Tibial nerve (tissue), 4 donors: ENCODE results near the gene BHLHE40.

Experiments used
- EP300 ChIP-seq, 2 donors: sonication (generic); formaldehyde crosslinking; IDR thresholded peaks; one replicate each; pipeline ENCODE4 v1.6.1; 2017; ENCODE audit warnings: antibody characterized with exemption in 2 of 2, mild to moderate bottlenecking in 1 of 2
- POLR2A ChIP-seq, 2 donors: fragments of 450-650 bp; IDR thresholded peaks; one replicate each; pipeline ENCODE4 v1.6.1; 2017; ENCODE audit warnings: antibody characterized with exemption in 2 of 2, mild to moderate bottlenecking in 2 of 2, moderate library complexity in 2 of 2
- TF ChIP-seq, protein P1 (sequence below), 5 experiments: fragments of 200-600 bp in 3 of 5; fragments of 450-650 bp in 2 of 5; sonication (generic) in 3 of 5; IDR thresholded peaks; one replicate each; pipeline ENCODE4 v1.5.1; 2016 to 2019; ENCODE audit warnings: antibody characterized with exemption in 5 of 5, mild to moderate bottlenecking in 3 of 5, moderate library complexity in 2 of 5

DNA sequence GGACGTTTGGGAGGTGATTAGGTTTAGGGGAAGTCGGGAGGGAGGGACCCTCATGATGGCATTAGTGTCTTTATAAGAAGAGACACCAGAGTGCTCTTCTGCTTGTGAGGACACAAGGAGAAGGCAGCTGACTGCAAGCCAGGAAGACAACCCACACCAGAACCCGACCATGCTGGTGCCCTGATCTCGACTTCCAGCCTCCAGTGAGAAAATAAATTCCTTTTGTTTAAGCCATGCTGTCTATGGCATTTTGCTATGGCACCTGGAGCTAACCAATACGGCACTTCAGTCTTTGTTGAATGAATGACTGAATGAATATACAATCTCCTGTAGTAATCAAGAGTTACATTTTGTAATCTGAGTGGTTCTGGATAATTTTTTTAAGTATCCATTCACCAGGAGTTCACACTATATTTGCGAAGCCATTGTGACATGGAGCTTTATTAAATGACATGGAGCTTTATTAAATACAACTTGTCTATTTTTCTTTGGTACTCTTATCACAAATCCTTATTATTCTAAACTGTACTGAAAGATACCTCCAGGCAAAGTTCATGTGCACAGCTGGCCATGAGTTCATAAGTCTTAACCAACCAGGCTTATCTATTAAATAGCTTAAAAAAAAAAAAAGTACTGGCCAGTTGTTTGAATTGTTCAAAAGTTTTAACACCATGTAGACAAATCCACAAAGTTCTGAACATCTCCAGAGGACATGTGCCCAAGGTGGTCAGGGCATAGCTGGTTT, 24.8 kb upstream of the BHLHE40 start:
- TF ChIP-seq, protein P1, sequence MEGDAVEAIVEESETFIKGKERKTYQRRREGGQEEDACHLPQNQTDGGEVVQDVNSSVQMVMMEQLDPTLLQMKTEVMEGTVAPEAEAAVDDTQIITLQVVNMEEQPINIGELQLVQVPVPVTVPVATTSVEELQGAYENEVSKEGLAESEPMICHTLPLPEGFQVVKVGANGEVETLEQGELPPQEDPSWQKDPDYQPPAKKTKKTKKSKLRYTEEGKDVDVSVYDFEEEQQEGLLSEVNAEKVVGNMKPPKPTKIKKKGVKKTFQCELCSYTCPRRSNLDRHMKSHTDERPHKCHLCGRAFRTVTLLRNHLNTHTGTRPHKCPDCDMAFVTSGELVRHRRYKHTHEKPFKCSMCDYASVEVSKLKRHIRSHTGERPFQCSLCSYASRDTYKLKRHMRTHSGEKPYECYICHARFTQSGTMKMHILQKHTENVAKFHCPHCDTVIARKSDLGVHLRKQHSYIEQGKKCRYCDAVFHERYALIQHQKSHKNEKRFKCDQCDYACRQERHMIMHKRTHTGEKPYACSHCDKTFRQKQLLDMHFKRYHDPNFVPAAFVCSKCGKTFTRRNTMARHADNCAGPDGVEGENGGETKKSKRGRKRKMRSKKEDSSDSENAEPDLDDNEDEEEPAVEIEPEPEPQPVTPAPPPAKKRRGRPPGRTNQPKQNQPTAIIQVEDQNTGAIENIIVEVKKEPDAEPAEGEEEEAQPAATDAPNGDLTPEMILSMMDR (IDR thresholded peaks at IDR 0.05), result no peak
- TF ChIP-seq POLR2A (IDR thresholded peaks at IDR 0.05), result no peak
- no peak for TF ChIP-seq EP300 (IDR thresholded peaks at IDR 0.05)
